ENCODE measurements around the gene IER5L. TPM values are rescaled to one million over a fixed set of nuclear protein-coding genes. Genes with fewer than 3 reads are reported as not detected.

Gene IER5L
- total and polyA plus RNA-seq, 9 of the 15 experiments (the other 6 are each of a cell fraction or from before 2014, with no cell fraction given): 0.14 to 11.9 (median 0.52) TPM

GRCh38 chr9:129174102-129174723 is 3.8 kb downstream of the IER5L start (continued):
- no peak for TF ChIP-seq NR4A1 (CRISPR knock-in tag; IDR thresholded peaks at IDR 0.05)
- TF ChIP-seq NR4A1 (tag; IDR thresholded peaks at IDR 0.05): no peak
- peak; percentile 84; the same call in 1 of the 2 replicates for TF ChIP-seq GATAD2B (IDR thresholded peaks at IDR 0.05; ENCODE audit: borderline replicate concordance)
- peak; percentile 51 for TF ChIP-seq CHD1 (IDR thresholded peaks at IDR 0.05; ENCODE audit: low read length)
- no peak for TF ChIP-seq SRSF7 (optimal IDR thresholded peaks at IDR 0.05; ENCODE audit: low read depth, low read length)
- TF ChIP-seq TCFL5 (CRISPR knock-in tag; conservative IDR thresholded peaks at IDR 0.05): no peak
- no peak for TF ChIP-seq SMAD1 (IDR thresholded peaks at IDR 0.05; ENCODE audit: low read depth, low read length, partially characterized antibody)
- TF ChIP-seq MAFG (tag; conservative IDR thresholded peaks at IDR 0.05): no peak
- no peak for TF ChIP-seq ATF7 (IDR thresholded peaks at IDR 0.05)
- TF ChIP-seq CBX3 (IDR thresholded peaks at IDR 0.05; ENCODE audit: borderline replicate concordance in 1 of 2, low read length in 2 of 2): peak in 1 of 2 experiments; percentile 70; a peak in 2 of 3 replicates
- TF ChIP-seq, protein P1, sequence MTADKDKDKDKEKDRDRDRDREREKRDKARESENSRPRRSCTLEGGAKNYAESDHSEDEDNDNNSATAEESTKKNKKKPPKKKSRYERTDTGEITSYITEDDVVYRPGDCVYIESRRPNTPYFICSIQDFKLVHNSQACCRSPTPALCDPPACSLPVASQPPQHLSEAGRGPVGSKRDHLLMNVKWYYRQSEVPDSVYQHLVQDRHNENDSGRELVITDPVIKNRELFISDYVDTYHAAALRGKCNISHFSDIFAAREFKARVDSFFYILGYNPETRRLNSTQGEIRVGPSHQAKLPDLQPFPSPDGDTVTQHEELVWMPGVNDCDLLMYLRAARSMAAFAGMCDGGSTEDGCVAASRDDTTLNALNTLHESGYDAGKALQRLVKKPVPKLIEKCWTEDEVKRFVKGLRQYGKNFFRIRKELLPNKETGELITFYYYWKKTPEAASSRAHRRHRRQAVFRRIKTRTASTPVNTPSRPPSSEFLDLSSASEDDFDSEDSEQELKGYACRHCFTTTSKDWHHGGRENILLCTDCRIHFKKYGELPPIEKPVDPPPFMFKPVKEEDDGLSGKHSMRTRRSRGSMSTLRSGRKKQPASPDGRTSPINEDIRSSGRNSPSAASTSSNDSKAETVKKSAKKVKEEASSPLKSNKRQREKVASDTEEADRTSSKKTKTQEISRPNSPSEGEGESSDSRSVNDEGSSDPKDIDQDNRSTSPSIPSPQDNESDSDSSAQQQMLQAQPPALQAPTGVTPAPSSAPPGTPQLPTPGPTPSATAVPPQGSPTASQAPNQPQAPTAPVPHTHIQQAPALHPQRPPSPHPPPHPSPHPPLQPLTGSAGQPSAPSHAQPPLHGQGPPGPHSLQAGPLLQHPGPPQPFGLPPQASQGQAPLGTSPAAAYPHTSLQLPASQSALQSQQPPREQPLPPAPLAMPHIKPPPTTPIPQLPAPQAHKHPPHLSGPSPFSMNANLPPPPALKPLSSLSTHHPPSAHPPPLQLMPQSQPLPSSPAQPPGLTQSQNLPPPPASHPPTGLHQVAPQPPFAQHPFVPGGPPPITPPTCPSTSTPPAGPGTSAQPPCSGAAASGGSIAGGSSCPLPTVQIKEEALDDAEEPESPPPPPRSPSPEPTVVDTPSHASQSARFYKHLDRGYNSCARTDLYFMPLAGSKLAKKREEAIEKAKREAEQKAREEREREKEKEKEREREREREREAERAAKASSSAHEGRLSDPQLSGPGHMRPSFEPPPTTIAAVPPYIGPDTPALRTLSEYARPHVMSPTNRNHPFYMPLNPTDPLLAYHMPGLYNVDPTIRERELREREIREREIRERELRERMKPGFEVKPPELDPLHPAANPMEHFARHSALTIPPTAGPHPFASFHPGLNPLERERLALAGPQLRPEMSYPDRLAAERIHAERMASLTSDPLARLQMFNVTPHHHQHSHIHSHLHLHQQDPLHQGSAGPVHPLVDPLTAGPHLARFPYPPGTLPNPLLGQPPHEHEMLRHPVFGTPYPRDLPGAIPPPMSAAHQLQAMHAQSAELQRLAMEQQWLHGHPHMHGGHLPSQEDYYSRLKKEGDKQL (CRISPR knock-in tag; IDR thresholded peaks at IDR 0.05; ENCODE audit: borderline replicate concordance): no peak; the same call in 1 of the 2 replicates
- TF ChIP-seq, protein P2, sequence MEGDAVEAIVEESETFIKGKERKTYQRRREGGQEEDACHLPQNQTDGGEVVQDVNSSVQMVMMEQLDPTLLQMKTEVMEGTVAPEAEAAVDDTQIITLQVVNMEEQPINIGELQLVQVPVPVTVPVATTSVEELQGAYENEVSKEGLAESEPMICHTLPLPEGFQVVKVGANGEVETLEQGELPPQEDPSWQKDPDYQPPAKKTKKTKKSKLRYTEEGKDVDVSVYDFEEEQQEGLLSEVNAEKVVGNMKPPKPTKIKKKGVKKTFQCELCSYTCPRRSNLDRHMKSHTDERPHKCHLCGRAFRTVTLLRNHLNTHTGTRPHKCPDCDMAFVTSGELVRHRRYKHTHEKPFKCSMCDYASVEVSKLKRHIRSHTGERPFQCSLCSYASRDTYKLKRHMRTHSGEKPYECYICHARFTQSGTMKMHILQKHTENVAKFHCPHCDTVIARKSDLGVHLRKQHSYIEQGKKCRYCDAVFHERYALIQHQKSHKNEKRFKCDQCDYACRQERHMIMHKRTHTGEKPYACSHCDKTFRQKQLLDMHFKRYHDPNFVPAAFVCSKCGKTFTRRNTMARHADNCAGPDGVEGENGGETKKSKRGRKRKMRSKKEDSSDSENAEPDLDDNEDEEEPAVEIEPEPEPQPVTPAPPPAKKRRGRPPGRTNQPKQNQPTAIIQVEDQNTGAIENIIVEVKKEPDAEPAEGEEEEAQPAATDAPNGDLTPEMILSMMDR (IDR thresholded peaks at IDR 0.05 in 2 of 3, conservative IDR thresholded peaks at IDR 0.05 in 1 of 3; ENCODE audit: insufficient read depth in 2 of 3, low read depth in 1 of 3, low read length in 3 of 3): peak; percentile 92 to 96 (median 94)
- no peak for TF ChIP-seq TSC22D4 (tag; IDR thresholded peaks at IDR 0.05)
- peak; percentile 22; the same call in 1 of the 2 replicates for TF ChIP-seq ZNF384 (IDR thresholded peaks at IDR 0.05; ENCODE audit: low read depth, low read length)
- no peak for TF ChIP-seq MEIS2 (IDR thresholded peaks at IDR 0.05; ENCODE audit: partially characterized antibody)
- TF ChIP-seq NR1H2 (CRISPR knock-in tag; IDR thresholded peaks at IDR 0.05): no peak
- 0 out of 4 replicates have a peak, but pooled peaks of 1 of the 2 experiments have one; percentile 12 for TF ChIP-seq KDM4B (IDR thresholded peaks at IDR 0.05; ENCODE audit: borderline replicate concordance in 2 of 2, low read depth in 1 of 2)
- peak; percentile 23; the same call in 1 of the 2 replicates for TF ChIP-seq PHF8 (IDR thresholded peaks at IDR 0.05; ENCODE audit: borderline replicate concordance, low read length)
- peak; percentile 63; the same call in 1 of the 2 replicates for TF ChIP-seq BRD4 (IDR thresholded peaks at IDR 0.05)

Data from K562 (cell line).